ENCODE data around the gene RALGAPA2.

- TF ChIP-seq, protein P1, sequence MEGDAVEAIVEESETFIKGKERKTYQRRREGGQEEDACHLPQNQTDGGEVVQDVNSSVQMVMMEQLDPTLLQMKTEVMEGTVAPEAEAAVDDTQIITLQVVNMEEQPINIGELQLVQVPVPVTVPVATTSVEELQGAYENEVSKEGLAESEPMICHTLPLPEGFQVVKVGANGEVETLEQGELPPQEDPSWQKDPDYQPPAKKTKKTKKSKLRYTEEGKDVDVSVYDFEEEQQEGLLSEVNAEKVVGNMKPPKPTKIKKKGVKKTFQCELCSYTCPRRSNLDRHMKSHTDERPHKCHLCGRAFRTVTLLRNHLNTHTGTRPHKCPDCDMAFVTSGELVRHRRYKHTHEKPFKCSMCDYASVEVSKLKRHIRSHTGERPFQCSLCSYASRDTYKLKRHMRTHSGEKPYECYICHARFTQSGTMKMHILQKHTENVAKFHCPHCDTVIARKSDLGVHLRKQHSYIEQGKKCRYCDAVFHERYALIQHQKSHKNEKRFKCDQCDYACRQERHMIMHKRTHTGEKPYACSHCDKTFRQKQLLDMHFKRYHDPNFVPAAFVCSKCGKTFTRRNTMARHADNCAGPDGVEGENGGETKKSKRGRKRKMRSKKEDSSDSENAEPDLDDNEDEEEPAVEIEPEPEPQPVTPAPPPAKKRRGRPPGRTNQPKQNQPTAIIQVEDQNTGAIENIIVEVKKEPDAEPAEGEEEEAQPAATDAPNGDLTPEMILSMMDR (conservative IDR thresholded peaks at IDR 0.05 in 1 of 2, IDR thresholded peaks at IDR 0.05 in 1 of 2; ENCODE audit: low read depth in 1 of 2, low read length in 2 of 2) = no peak
- TF ChIP-seq EZH2 (IDR thresholded peaks at IDR 0.05; ENCODE audit: low read length, missing control alignments) = no peak
Observed at GRCh38 chr20:20480689-20481088, 231.8 kb downstream of the RALGAPA2 start.
